Mucosa of descending colon (tissue), 3 donors: ENCODE results near the gene FGFR2. TPM values are rescaled to one million over a fixed set of nuclear protein-coding genes. Genes with fewer than 3 reads are reported as not detected.

Experiments used
- ATAC-seq: fragments of 200-7000 bp; cut with Tn5 transposase; one replicate; pipeline ENCODE4 v1.9.1; 2020; ENCODE audit warnings: mild to moderate bottlenecking, moderate library complexity
- DNase-seq, 3 donors: peaks; one replicate each; pipeline ENCODE4 v3.0.0-alpha.2; 2020
- H3K36me3 ChIP-seq: fragments of 200-600 bp; one replicate; pipeline ENCODE4 v1.8.0; 2021; ENCODE audit warnings: low read depth, mild to moderate bottlenecking
- H3K4me1 ChIP-seq: fragments of 200-600 bp; one replicate; pipeline ENCODE4 v1.8.0; 2021; ENCODE audit warnings: low read depth, mild to moderate bottlenecking
- H3K4me3 ChIP-seq: fragments of 200-600 bp; one replicate; pipeline ENCODE4 v1.8.0; 2021; ENCODE audit warnings: mild to moderate bottlenecking
- H3K9me3 ChIP-seq: fragments of 200-600 bp; one replicate; pipeline ENCODE4 v1.8.0; 2021; ENCODE audit warnings: mild to moderate bottlenecking
- intact Hi-C, 2 donors: fragments of 100-400 bp; cut with DNase I in 1 of 2; cut with micrococcal nuclease in 1 of 2; formaldehyde crosslinking; loops; one replicate each; pipeline versions ENCODE4 v1.11.0 to v1.11.1; 2022; cut with DNase I, micrococcal nuclease
- total RNA-seq, 3 donors: library from RNA; stranded (reverse); fragmentation: NEBNext Ultra II Directional in 2 of 3; extraction: Animal tissue kit (Norgen Biotek cat#: 25700) in 2 of 3; gene quantifications; one replicate each; pipeline versions ENCODE4 v1.2.1 to v1.2.4, GENCODE V29; 2021 to 2023
- TF ChIP-seq, protein P1 (sequence below): fragments of 200-600 bp; IDR thresholded peaks from one replicate; pipeline ENCODE4 v1.8.0; 2022; ENCODE audit warnings: antibody characterized with exemption, mild to moderate bottlenecking
- donor health status: DM: no; HTN: no; CAD: no; lungs with moderate emphysema.
- donor health status: DM: no; HTN: no; CAD: no.
- donor health status: DM: no; HTN: yes; CAD: no.

The FGFR2 gene
- total RNA-seq, 3 donors from 2014 or later, result 64.3 to 138 (median 77.5) TPM

DNA sequence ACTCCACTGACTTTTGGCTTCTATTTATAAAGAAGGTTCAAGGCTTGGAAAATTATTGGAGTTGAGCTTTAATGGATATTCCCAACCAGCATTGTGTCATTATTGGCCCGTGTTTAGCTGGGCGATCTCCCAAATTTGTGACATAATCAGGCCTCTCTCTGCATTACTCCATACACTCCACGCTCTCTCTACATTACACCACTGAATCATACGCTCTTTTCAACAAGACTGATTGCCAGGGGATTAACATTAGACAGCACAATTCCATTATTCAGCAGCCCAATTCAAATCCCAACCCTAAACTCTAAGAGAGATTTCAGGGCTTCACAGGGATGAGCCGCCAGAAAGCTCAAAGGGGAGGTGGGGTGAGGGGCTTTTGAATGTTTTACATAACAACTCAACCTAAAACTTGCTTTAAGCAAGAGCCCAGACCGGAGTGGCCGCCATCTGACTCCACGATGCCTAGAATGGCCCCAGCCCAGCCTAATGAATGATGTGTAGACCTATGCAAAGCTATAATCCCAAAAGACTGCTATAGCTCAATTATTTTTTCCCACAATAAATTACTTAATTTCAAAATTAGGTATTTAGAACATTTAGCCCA, 61.8 kb downstream of the FGFR2 start:
- Histone ChIP-seq H3K4me1 (no peaks in the 10 kb centered on the region), H3K4me3 (no peak overlapping the region), H3K9me3 (no peaks in the 10 kb centered on the region), H3K36me3 (no peaks in the 10 kb centered on the region)
- intact Hi-C loops, result loop anchor here in 1 of 2 donors (10.0 kb wide), 1 partner anchor 58 kb away; the partner anchor contains the start of gene FGFR2
- TF ChIP-seq, protein P1, sequence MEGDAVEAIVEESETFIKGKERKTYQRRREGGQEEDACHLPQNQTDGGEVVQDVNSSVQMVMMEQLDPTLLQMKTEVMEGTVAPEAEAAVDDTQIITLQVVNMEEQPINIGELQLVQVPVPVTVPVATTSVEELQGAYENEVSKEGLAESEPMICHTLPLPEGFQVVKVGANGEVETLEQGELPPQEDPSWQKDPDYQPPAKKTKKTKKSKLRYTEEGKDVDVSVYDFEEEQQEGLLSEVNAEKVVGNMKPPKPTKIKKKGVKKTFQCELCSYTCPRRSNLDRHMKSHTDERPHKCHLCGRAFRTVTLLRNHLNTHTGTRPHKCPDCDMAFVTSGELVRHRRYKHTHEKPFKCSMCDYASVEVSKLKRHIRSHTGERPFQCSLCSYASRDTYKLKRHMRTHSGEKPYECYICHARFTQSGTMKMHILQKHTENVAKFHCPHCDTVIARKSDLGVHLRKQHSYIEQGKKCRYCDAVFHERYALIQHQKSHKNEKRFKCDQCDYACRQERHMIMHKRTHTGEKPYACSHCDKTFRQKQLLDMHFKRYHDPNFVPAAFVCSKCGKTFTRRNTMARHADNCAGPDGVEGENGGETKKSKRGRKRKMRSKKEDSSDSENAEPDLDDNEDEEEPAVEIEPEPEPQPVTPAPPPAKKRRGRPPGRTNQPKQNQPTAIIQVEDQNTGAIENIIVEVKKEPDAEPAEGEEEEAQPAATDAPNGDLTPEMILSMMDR, result no peak
- peak; percentile 25 for ATAC-seq
- peak in 1 of 3 donors; percentile 29 for DNase-seq

DNA sequence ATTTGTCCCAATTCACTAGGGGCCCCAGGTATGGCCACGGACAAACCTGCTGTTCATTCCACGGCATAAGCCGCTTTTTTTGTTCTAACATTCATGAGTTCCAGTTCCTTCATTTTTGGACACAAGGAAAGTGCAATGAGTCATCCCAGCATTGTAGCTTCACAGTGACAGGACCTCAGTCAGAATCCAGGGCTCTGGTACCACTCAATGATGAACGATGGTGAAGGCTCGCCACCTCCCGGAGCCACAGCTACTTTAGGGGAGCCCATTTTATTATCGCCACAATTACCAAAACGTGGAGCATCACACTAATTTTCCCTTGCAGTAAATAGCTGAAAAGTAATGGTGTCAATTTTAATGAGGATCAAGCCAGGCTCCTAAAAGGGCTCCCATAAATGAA, 62.9 kb downstream of the FGFR2 start:
- no peak for ATAC-seq
- TF ChIP-seq, protein P1, result no peak
- intact Hi-C loops, result loop anchor here in 1 of 2 donors (10.0 kb wide), 1 partner anchor 59 kb away; the partner anchor contains the start of gene FGFR2
- DNase-seq, result no peak
- Histone ChIP-seq H3K9me3 (no peaks in the 10 kb centered on the region), H3K4me3 (no peak overlapping the region), H3K36me3 (no peaks in the 10 kb centered on the region), H3K4me1 (no peaks in the 10 kb centered on the region)

DNA sequence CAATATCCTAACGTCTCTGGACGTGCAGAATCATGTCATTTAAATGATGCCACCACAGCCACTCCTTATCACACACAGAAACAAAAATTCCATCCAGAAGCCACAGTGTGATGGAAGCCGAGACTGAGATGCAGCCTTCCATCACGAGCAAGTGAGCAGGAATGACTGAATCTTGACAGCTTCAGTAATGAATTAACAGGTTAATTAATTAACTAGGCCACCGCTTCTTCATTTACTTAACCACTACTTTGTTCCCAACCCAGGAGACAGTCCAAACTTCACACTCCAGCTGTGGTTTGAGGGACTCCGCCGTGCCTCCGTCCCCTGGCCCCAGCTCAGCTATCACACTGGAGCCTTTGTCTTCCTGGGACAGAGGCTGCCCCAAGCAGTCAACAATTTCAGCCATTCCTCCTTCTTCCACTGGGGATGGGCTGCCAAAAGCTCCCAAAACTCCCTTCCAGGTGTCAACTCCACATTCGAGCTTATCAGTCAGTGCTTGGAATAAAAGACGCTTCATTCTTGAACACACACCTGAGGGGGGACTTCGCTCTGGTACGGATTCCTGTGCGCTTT, 65.9 kb downstream of the FGFR2 start:
- ATAC-seq (no peak), DNase-seq (no peak)
- Histone ChIP-seq H3K9me3 (no peaks in the 10 kb centered on the region), H3K4me3 (no peak overlapping the region), H3K36me3 (no peaks in the 10 kb centered on the region), H3K4me1 (no peaks in the 10 kb centered on the region)
- TF ChIP-seq, protein P1, result no peak
- intact Hi-C loops, result loop anchor here in 1 of 2 donors (10.0 kb wide), 1 partner anchor 62 kb away; the partner anchor contains the start of gene FGFR2

DNA sequence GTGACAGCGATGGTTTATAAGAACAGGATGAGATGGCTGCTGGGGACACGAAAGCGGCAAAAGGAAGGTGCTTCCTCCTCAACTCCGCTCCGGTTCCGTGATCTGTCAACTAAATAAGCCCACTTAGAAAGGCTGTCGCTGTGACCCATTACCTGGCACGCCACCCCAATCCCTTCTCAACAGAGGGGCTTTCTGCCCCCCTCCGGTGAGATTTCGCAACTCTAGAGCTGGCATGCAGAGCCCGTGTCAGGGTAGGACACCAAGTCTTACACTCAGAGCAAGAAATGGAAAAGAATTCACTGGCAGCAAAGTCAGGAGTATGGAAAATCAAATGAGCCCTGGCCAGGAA, 66.4 kb downstream of the FGFR2 start:
- Histone ChIP-seq H3K36me3 (no peaks in the 10 kb centered on the region), H3K4me1 (no peaks in the 10 kb centered on the region), H3K9me3 (no peaks in the 10 kb centered on the region), H3K4me3 (no peak overlapping the region)
- no peak for ATAC-seq
- TF ChIP-seq, protein P1, result no peak
- intact Hi-C loops, result loop anchor here in 1 of 2 donors (10.0 kb wide), 1 partner anchor 63 kb away; the partner anchor contains the start of gene FGFR2
- DNase-seq, result no peak

DNA sequence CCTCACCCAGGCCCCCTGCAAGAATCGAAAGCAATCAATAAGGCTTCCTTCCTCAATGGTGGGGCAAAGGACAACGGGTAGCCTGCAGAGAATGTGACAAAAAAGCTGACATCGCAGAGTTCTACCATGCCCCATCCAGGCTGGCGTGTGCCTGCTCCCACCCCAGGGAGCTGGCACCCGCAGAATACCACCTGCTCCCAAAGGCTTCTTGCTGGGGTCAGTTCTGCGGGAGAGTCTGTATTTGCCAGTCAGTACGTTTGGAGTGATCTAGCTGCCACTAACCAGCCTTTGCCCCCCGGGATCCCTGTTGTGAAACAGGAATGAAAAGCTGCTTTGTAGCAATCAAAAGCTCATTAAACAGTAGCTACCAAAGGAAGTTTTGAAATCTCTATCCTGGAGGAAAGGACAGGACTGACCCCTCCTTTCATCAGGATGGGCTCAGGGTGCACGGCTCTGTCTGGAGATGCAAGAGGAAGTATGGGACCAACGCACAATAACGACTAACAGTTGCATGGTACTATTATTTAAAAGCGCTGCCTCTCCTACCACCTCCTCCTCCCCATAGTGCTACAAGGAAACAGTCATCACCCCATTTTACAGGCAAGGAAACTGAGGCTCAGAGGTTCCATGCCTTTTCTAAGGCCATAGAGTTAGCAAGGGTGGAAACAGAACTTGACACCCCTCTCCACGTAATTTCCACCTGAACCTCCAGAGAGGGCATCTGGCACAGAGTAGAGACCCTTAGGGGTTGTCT, 67.0 kb downstream of the FGFR2 start:
- ATAC-seq, result no peak
- H3K4me1 ChIP-seq, result no peaks in the 10 kb centered on the region

More for the DNA sequence above, 67.0 kb downstream of the FGFR2 start:
- DNase-seq, result no peak
- H3K9me3 ChIP-seq, result no peaks in the 10 kb centered on the region
- H3K4me3 ChIP-seq, result no peak overlapping the region
- no peaks in the 10 kb centered on the region for H3K36me3 ChIP-seq
- intact Hi-C loops, result loop anchor here in 1 of 2 donors (10.0 kb wide), 1 partner anchor 64 kb away; the partner anchor contains the start of gene FGFR2
- TF ChIP-seq, protein P1, result no peak
